ENCODE data around the gene MED10. TPM values are rescaled to one million over a fixed set of nuclear protein-coding genes. Genes with fewer than 3 reads are reported as not detected.
"Not testable (repeated sequence)": the region's sequence is repeated elsewhere in the genome, so short reads cannot be mapped to it uniquely, and the experiment has no call there.

MED10 gene
- total RNA-seq, 2 experiments from 2014 or later = 48.5 to 48.8 TPM

GRCh38 chr5:6371079-6371810, 7.1 kb downstream of the MED10 start:
- DNase-seq (no peak), ATAC-seq (no peak)
- TF ChIP-seq, protein P1, sequence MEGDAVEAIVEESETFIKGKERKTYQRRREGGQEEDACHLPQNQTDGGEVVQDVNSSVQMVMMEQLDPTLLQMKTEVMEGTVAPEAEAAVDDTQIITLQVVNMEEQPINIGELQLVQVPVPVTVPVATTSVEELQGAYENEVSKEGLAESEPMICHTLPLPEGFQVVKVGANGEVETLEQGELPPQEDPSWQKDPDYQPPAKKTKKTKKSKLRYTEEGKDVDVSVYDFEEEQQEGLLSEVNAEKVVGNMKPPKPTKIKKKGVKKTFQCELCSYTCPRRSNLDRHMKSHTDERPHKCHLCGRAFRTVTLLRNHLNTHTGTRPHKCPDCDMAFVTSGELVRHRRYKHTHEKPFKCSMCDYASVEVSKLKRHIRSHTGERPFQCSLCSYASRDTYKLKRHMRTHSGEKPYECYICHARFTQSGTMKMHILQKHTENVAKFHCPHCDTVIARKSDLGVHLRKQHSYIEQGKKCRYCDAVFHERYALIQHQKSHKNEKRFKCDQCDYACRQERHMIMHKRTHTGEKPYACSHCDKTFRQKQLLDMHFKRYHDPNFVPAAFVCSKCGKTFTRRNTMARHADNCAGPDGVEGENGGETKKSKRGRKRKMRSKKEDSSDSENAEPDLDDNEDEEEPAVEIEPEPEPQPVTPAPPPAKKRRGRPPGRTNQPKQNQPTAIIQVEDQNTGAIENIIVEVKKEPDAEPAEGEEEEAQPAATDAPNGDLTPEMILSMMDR (IDR thresholded peaks at IDR 0.05) = no peak
- Mint-ChIP-seq H3K4me3 (no peak overlapping the region), H3K27ac (no peak overlapping the region), H3K27me3 (no peaks in the 10 kb centered on the region), H3K9me3 (no peaks in the 10 kb centered on the region), H3K36me3 (ENCODE audit: low read depth) (peaks cover 61% of the 10 kb centered on the region), H3K4me1 (ENCODE audit: low read depth) (peaks cover 24% of the 10 kb centered on the region)
- intact Hi-C loops (cut with micrococcal nuclease) = no loop called here
- ChIA-PET CTCF (no interaction called here), POLR2A (interaction anchor here (1.1 kb wide), 1 partner anchor 11 kb away, joined by 3 read pairs; no protein-coding TSS in a partner anchor)

DNA sequence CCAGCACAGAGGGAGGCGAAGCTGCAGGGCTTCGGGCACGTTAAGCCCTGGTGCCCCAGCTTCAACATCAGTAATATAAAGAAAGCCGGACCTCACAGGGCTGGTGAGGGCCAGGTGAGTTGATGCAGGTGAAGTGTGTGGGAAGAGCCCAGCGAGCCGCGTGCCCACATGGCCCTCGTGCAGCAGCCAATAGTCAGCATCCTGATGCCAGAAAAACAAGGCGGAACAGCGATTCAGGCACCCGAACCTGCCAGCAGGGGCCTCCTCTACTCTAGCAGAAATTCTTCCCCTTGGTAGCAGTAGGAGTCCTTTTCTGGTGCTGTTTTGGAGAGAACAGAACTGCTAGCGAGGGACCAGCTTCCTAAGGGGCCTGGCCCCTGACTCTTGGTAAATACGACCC, 7.8 kb downstream of the MED10 start:
- DNase-seq = no peak
- TF ChIP-seq, protein P1 (IDR thresholded peaks at IDR 0.05) = no peak
- intact Hi-C loops (cut with micrococcal nuclease) = no loop called here

DNA sequence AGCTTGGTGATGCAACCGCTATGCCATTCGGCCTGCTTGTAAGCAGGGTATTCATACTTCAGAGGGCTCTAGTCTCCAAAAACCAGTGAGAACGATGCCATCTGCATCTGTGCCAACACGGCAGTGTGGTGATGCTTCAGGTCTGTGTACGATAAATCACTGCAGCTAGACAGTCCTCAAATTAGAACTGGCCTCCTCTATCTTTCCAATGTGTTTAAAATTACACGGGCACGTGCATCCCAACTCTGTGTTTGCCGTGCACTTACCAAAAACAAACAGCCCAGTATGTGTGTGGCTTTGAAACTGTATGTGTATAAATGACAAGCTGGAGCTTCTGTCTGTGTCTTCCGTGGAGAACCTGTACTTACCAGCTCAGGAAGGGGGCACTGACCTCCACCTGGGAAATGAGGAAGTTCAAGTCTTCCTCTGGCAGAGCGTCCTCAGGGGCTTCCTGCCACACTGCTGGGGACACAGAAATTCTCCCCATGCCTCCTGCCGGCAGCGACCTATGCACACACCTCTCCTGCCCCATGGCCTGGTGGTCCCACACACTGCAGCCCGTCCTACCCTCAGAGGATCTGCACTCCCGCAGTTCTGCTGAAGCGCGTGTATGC, 12.3 kb downstream of the MED10 start:
- Mint-ChIP-seq H3K9me3 (no peaks in the 10 kb centered on the region), H3K4me1 (ENCODE audit: low read depth) (no peaks in the 10 kb centered on the region), H3K36me3 (ENCODE audit: low read depth) (peaks cover 29% of the 10 kb centered on the region), H3K27me3 (no peaks in the 10 kb centered on the region), H3K4me3 (no peak overlapping the region), H3K27ac (no peak overlapping the region)
- CTCF ChIA-PET = interaction anchor here (1.2 kb wide), 1 partner anchor 10 kb away, joined by 3 read pairs; no protein-coding TSS in a partner anchor
- TF ChIP-seq, protein P1 (IDR thresholded peaks at IDR 0.05) = no peak
- intact Hi-C loops (cut with micrococcal nuclease) = no loop called here
- ATAC-seq (no peak), DNase-seq (no peak)
- POLR2A ChIA-PET = interaction anchor here (0.9 kb wide), 2 partner anchors 8 to 11 kb away, joined by 3 read pairs; no protein-coding TSS in a partner anchor

More for the DNA sequence above, 7.8 kb downstream of the MED10 start:
- Mint-ChIP-seq H3K4me3 (no peak overlapping the region), H3K27me3 (no peaks in the 10 kb centered on the region), H3K36me3 (ENCODE audit: low read depth) (peaks cover 54% of the 10 kb centered on the region), H3K9me3 (no peaks in the 10 kb centered on the region), H3K27ac (no peak overlapping the region), H3K4me1 (ENCODE audit: low read depth) (peaks cover 18% of the 10 kb centered on the region)
- POLR2A ChIA-PET = interaction anchor here (1.1 kb wide), 1 partner anchor 11 kb away, joined by 3 read pairs; no protein-coding TSS in a partner anchor
- CTCF ChIA-PET = no interaction called here
- no peak for ATAC-seq

DNA sequence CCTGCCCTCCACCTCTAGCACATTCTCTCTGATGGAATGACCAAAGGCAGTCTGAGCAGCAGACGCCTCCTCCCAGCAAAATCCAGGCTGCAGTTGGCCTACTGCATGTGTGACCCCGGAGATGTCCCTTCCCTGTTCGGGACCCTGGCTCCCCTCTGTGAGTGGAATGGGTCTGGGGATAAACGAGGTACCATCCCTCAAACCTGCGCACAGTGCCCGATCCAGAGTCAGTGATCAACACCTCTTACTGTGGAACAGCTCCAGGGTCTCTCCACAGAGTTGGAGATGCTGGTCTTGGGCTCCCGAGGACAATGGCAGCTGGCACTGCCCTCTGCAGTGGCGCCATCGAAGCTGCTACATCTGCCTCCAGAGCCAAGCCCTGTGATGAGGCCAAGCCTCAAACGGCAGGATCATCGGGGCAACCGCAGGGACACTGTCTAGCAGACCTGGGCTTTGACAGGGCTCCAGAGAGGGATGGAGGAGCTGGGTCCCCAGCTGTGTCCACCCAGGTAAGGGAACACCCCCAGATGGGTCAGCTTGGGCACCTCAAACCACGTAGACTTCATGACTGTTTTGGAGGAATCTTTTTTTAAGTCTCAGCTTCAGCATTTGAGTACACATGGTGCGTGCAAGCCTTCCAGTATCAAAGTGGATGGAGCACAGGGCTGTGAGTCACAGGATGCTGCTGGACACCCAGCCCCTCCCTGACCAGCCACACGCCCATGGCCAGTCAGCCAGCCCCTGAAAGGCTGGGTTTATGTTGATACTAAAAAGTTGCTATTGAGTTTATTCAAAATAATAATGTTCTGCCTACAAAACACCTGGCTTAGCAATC, 13.0 kb downstream of the MED10 start:
- Mint-ChIP-seq H3K36me3 (ENCODE audit: low read depth) (peaks cover 29% of the 10 kb centered on the region), H3K27me3 (no peaks in the 10 kb centered on the region), H3K9me3 (no peaks in the 10 kb centered on the region), H3K4me1 (ENCODE audit: low read depth) (peaks cover 2% of the 10 kb centered on the region), H3K27ac (no peak overlapping the region), H3K4me3 (no peak overlapping the region)
- ChIA-PET POLR2A (interaction anchor here (0.6 to 0.9 kb wide), 2 partner anchors 9 to 195 kb away, joined by 3 read pairs; no protein-coding TSS in a partner anchor), CTCF (interaction anchor here (1.2 kb wide), 1 partner anchor 9 kb away, joined by 3 read pairs; no protein-coding TSS in a partner anchor)
- ATAC-seq (no peak), DNase-seq (no peak)
- TF ChIP-seq, protein P1 (IDR thresholded peaks at IDR 0.05) = no peak
- intact Hi-C loops (cut with micrococcal nuclease) = no loop called here

GRCh38 chr5:6363454-6364011, 14.8 kb downstream of the MED10 start:
- DNase-seq; H3K27me3 Mint-ChIP-seq; H3K9me3 Mint-ChIP-seq; H3K4me3 Mint-ChIP-seq; H3K27ac Mint-ChIP-seq; ATAC-seq; POLR2A ChIA-PET; CTCF ChIA-PET; intact Hi-C loops (cut with micrococcal nuclease): not testable (repeated sequence)
- H3K4me1 Mint-ChIP-seq (ENCODE audit: low read depth) = peaks cover 12% of the 10 kb centered on the region
- H3K36me3 Mint-ChIP-seq (ENCODE audit: low read depth) = peaks cover 18% of the 10 kb centered on the region
